Psoas muscle (tissue), 8 donors: ENCODE data around the gene GSG1. TPM values are rescaled to one million over a fixed set of nuclear protein-coding genes. Genes with fewer than 3 reads are reported as not detected.
A peak's percentile ranks its signal among the peaks of the same experiment; 100 is the strongest.

Experiments
- ATAC-seq, 4 donors: fragments of 200-7000 bp; cut with Tn5 transposase; one replicate each; pipeline ENCODE4 v1.9.1; 2020; ENCODE audit warnings: moderate library complexity in 3 of 4, mild to moderate bottlenecking in 2 of 4
- DNase-seq, 2 donors: peaks; one replicate each; pipeline ENCODE4 v3.0.0-alpha.2; 2020
- H3K27ac ChIP-seq: fragments of 200-600 bp; one replicate; pipeline ENCODE4 v1.8.0; 2022
- H3K27me3 ChIP-seq, 3 donors: fragments of 200-600 bp in 1 of 3; one replicate each; pipeline versions ENCODE4 v1.6.1 to v1.8.0; 2013 to 2022; ENCODE audit warnings: low read length in 2 of 3, mild to moderate bottlenecking in 2 of 3, moderate library complexity in 1 of 3; ENCODE audit not compliant: insufficient read depth in 3 of 3
- H3K36me3 ChIP-seq, 2 donors: fragments of 200-600 bp in 1 of 2; one replicate each; pipeline versions ENCODE4 v1.6.1 to v1.8.0; 2013 to 2022; ENCODE audit warnings: low read depth in 1 of 2, mild to moderate bottlenecking in 1 of 2, moderate library complexity in 1 of 2; ENCODE audit not compliant: insufficient read depth in 1 of 2
- H3K4me1 ChIP-seq: fragments of 200-600 bp; one replicate; pipeline ENCODE4 v1.8.0; 2022
- H3K4me3 ChIP-seq: fragments of 200-600 bp; one replicate; pipeline ENCODE4 v1.8.0; 2022; ENCODE audit warnings: mild to moderate bottlenecking
- H3K9me3 ChIP-seq: fragments of 200-600 bp; one replicate; pipeline ENCODE4 v1.8.0; 2022
- WGBS, 3 donors: extraction: QIAGEN DNeasy Blood & Tissue Kit; methylation state at CpG; one replicate each; pipeline versions ENCODE4 v1.1.6 to v1.1.7; 2013; 5-methylcytosine and 5-hydroxymethylcytosine counted together
- intact Hi-C, 2 donors: fragments of 100-400 bp; cut with DNase I; formaldehyde crosslinking; loops; one replicate each; pipeline versions ENCODE4 v1.11.0 to v1.14.2; 2022
- polyA plus RNA-seq, 3 donors: library from polyadenylated mRNA; stranded (reverse); fragments of 200-250 nt; gene quantifications; one replicate each; pipeline ENCODE4 v1.2.3, GENCODE V29; 2013
- total RNA-seq, 4 donors: library from RNA; stranded (reverse); fragmentation: NEBNext Ultra II Directional in 2 of 4; extraction: Animal tissue kit (Norgen Biotek cat#: 25700) in 2 of 4; gene quantifications; one replicate each; pipeline versions ENCODE4 v1.2.1 to v1.2.4, GENCODE V29; 2021 to 2023
- TF ChIP-seq, protein P1 (sequence below): fragments of 200-600 bp; IDR thresholded peaks from one replicate; pipeline ENCODE4 v1.8.0; 2022; ENCODE audit warnings: antibody characterized with exemption
- donor health status: healthy with polysubstance abuse.
- donor health status: DM: no; HTN: no; CAD: no; lungs with moderate emphysema.
- donor health status: Bipolar disorder and iron deficiency.
- donor health status: healthy.
- donor health status: DM: yes; HTN: yes; CAD: no.
- donor health status: DM: no; HTN: no; CAD: no.
- donor health status: DM: no; HTN: no; CAD: no.
- donor health status: DM: yes; HTN: yes; CAD: no.

GSG1 gene
- total and polyA plus RNA-seq, 7 donors = not detected

GRCh38 chr12:13044002-13044905 lies 59.2 kb downstream of the GSG1 start, which contains the start of gene FAM234B:
TSS of gene FAM234B (plus strand) at chr12:13044381. CDS start at chr12:13044404, 23 bp downstream.
- Histone ChIP-seq H3K9me3 (no peaks in the 10 kb centered on the region), H3K4me1 (peaks cover 3% of the 10 kb centered on the region), H3K27ac (peak within 1 kb of the TSS; percentile 72), H3K36me3 (no peaks in the 10 kb centered on the region), H3K27me3 (no peaks in the 10 kb centered on the region), H3K4me3 (peak within 1 kb of the TSS; percentile 100)
- intact Hi-C loops = loop anchor here (5.0 to 10.0 kb wide), 2 partner anchors 42 to 129 kb away; partner anchors contain the start of gene HEBP1 (in 2 of the 2)
- TF ChIP-seq, protein P1, sequence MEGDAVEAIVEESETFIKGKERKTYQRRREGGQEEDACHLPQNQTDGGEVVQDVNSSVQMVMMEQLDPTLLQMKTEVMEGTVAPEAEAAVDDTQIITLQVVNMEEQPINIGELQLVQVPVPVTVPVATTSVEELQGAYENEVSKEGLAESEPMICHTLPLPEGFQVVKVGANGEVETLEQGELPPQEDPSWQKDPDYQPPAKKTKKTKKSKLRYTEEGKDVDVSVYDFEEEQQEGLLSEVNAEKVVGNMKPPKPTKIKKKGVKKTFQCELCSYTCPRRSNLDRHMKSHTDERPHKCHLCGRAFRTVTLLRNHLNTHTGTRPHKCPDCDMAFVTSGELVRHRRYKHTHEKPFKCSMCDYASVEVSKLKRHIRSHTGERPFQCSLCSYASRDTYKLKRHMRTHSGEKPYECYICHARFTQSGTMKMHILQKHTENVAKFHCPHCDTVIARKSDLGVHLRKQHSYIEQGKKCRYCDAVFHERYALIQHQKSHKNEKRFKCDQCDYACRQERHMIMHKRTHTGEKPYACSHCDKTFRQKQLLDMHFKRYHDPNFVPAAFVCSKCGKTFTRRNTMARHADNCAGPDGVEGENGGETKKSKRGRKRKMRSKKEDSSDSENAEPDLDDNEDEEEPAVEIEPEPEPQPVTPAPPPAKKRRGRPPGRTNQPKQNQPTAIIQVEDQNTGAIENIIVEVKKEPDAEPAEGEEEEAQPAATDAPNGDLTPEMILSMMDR = peak; percentile 15
- 1 to 3% (median 1%) methylated on average over 57 to 74 of the region's 74 CpGs for WGBS, 3 donors
- DNase-seq = peak; percentile 87 to 90
- ATAC-seq = peak; percentile 94 to 100 (median 98)

DNA sequence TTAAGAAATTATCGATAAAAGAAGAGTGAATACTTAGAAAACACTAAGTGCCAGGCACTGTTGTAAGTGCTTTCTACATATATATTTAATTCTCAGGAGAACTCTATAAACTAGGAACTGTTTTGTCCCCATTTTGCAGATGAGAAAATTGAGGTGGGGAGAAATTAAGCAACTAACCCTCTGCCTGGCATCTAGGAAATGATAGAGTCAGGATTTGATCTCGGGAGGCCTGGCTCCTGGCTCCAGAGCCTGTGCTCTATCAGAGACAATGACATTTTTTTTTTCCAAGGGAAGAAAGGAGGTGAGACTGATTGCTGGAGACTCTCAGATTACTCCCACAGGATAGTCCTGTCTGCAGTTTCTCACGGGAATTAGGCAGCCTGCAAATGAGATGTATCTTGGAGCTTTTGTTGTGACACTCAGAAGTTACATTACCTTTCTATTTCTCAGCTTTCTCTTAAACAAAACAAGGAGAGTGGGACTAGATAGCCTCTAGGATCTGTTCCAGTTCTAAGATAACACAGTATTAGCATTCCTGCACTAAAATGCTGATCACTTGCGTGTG lies 60.7 kb downstream of the GSG1 start:
- intact Hi-C loops = loop anchor here (5.0 to 10.0 kb wide), 2 partner anchors 40 to 128 kb away; partner anchors contain the start of gene HEBP1 (in 2 of the 2)

DNA sequence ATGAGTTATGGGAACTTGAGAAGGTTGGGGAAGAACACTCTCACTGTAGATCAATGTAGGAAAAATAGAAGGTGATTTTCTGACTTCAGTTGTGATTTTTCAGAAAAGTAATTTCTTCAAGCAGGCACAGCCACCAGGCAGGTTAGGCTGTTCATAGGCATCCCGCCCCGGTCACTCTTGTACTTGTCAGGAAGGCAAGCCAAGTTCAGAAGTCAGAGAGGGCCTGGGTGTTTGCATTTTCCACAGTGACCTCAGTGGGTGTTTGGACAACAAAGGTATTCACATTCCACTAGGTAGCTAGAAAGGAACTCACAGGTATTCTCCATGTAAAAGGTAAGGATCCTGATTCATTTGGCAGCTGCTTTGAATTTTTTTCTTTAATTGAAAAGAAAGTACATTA lies 62.2 kb downstream of the GSG1 start:
- H3K27me3 ChIP-seq = no peaks in the 10 kb centered on the region
- intact Hi-C loops = loop anchor here (5.0 to 10.0 kb wide), 2 partner anchors 39 to 126 kb away; partner anchors contain the start of gene HEBP1 (in 2 of the 2)
- 87 to 97% (median 96%) methylated on average over 2 of the region's 2 CpGs for WGBS, 3 donors
- no peak for ATAC-seq
- H3K27ac ChIP-seq = no peak overlapping the region
- peaks cover 3% of the 10 kb centered on the region for H3K4me1 ChIP-seq
- H3K36me3 ChIP-seq = no peaks in the 10 kb centered on the region
- no peak overlapping the region for H3K4me3 ChIP-seq
- no peaks in the 10 kb centered on the region for H3K9me3 ChIP-seq
- no peak for DNase-seq
- TF ChIP-seq, protein P1 = no peak

More for the DNA sequence above, 60.7 kb downstream of the GSG1 start:
- peaks cover 3% of the 10 kb centered on the region for H3K4me1 ChIP-seq
- TF ChIP-seq, protein P1 = no peak
- no peaks in the 10 kb centered on the region for H3K36me3 ChIP-seq
- H3K9me3 ChIP-seq = no peaks in the 10 kb centered on the region
- WGBS, 3 donors = 72 to 84% (median 80%) methylated on average over 4 of the region's 4 CpGs
- ATAC-seq (no peak), DNase-seq (no peak)
- H3K27me3 ChIP-seq = no peaks in the 10 kb centered on the region
- H3K27ac ChIP-seq = no peak overlapping the region
- H3K4me3 ChIP-seq = no peak overlapping the region

DNA sequence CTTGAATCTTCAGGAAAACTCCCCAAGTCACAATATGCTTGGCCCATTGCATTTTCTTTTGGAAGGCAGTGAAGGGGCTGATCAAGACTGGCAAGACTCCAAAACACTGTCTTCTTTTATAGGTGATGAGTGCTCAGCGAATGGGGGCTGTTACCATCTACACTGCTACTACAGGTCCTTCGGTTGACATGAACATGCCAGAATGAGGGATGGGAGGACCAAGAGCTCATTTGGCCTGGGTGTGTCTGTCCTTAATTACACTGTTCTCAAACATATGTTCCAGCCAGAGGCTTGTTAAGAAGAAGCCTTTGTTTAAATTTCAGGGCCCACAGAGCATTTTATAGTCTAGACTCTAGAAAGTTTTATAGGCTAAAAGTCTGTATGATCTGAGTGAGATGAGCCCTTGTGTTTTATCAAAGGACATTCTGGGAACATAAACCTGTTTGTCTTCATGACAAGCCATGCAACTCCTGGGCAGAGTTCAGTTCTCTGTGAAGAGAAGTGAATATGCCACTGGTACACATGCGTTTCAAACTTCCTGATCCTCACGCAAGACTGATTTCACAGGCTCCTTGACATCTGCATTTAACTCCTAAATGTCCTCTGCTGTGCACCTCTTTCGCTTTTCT lies 64.0 kb downstream of the GSG1 start:
- H3K36me3 ChIP-seq = no peaks in the 10 kb centered on the region
- intact Hi-C loops = no loop called here

More for the DNA sequence above, 64.0 kb downstream of the GSG1 start:
- WGBS, 3 donors = 58 to 61% (median 59%) methylated on average over 5 of the region's 5 CpGs
- Histone ChIP-seq H3K27ac (no peak overlapping the region), H3K9me3 (no peaks in the 10 kb centered on the region), H3K4me1 (no peaks in the 10 kb centered on the region), H3K4me3 (no peak overlapping the region), H3K27me3 (no peaks in the 10 kb centered on the region)
- TF ChIP-seq, protein P1 = no peak
- no peak for DNase-seq
- ATAC-seq = no peak
